ENCODE measurements around the gene MYL6. TPM values are rescaled to one million over a fixed set of nuclear protein-coding genes. Genes with fewer than 3 reads are reported as not detected.
A peak's percentile ranks its signal among the peaks of the same experiment; 100 is the strongest.

MYL6 gene
- total and polyA plus RNA-seq, 9 of the 15 experiments (the other 6 are each of a cell fraction or from before 2014, with no cell fraction given), result 557 to 1,664 (median 958) TPM

GRCh38 chr12:56119361-56119796, 38.8 kb upstream of the MYL6 start (continued):
- no peak for TF ChIP-seq SAFB (IDR thresholded peaks at IDR 0.05; ENCODE audit: borderline replicate concordance, low read depth, low read length)
- TF ChIP-seq HNRNPK (IDR thresholded peaks at IDR 0.05; ENCODE audit: low read depth, low read length, poor library complexity, severe bottlenecking), result no peak
- no peak for TF ChIP-seq SMAD2 (IDR thresholded peaks at IDR 0.05; ENCODE audit: low read depth, low read length)
- peak; percentile 47; the same call in 1 of the 2 replicates for TF ChIP-seq JUN (IDR thresholded peaks at IDR 0.05; ENCODE audit: borderline replicate concordance, low read depth, low read length)
- TF ChIP-seq JUN (CRISPR knock-in tag; IDR thresholded peaks at IDR 0.05; ENCODE audit: borderline replicate concordance), result no peak
- TF ChIP-seq RB1 (IDR thresholded peaks at IDR 0.05; ENCODE audit: low read depth), result peak; percentile 39; the same call in 1 of the 2 replicates
- no peak for TF ChIP-seq GTF2A2 (tag; IDR thresholded peaks at IDR 0.05)
- no peak for TF ChIP-seq ZNF174 (CRISPR knock-in tag; IDR thresholded peaks at IDR 0.05)
- no peak for TF ChIP-seq MLLT1 (IDR thresholded peaks at IDR 0.05)
- no peak for TF ChIP-seq TAF1 (IDR thresholded peaks at IDR 0.05; ENCODE audit: control insufficient read depth, extremely low read depth, insufficient read depth, low read length, severe bottlenecking)
- peak; percentile 47; the same call in 1 of the 2 replicates for TF ChIP-seq ZBTB7A (IDR thresholded peaks at IDR 0.05; ENCODE audit: borderline replicate concordance, control insufficient read depth, low read depth, low read length)
- TF ChIP-seq ERF (CRISPR knock-in tag; IDR thresholded peaks at IDR 0.05), result no peak
- no peak for TF ChIP-seq CTBP1 (IDR thresholded peaks at IDR 0.05; ENCODE audit: borderline replicate concordance)
- no peak for TF ChIP-seq ZNF184 (CRISPR knock-in tag; IDR thresholded peaks at IDR 0.05)
- no peak for TF ChIP-seq MBD1 (CRISPR knock-in tag; IDR thresholded peaks at IDR 0.05)
- TF ChIP-seq, protein P1, sequence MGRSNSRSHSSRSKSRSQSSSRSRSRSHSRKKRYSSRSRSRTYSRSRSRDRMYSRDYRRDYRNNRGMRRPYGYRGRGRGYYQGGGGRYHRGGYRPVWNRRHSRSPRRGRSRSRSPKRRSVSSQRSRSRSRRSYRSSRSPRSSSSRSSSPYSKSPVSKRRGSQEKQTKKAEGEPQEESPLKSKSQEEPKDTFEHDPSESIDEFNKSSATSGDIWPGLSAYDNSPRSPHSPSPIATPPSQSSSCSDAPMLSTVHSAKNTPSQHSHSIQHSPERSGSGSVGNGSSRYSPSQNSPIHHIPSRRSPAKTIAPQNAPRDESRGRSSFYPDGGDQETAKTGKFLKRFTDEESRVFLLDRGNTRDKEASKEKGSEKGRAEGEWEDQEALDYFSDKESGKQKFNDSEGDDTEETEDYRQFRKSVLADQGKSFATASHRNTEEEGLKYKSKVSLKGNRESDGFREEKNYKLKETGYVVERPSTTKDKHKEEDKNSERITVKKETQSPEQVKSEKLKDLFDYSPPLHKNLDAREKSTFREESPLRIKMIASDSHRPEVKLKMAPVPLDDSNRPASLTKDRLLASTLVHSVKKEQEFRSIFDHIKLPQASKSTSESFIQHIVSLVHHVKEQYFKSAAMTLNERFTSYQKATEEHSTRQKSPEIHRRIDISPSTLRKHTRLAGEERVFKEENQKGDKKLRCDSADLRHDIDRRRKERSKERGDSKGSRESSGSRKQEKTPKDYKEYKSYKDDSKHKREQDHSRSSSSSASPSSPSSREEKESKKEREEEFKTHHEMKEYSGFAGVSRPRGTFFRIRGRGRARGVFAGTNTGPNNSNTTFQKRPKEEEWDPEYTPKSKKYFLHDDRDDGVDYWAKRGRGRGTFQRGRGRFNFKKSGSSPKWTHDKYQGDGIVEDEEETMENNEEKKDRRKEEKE (IDR thresholded peaks at IDR 0.05; ENCODE audit: borderline replicate concordance in 1 of 2, control insufficient read depth in 1 of 2, low read depth in 2 of 2, low read length in 1 of 2), result no peak
- TF ChIP-seq ZNF24 (IDR thresholded peaks at IDR 0.05), result no peak
- no peak for TF ChIP-seq PHF8 (IDR thresholded peaks at IDR 0.05; ENCODE audit: borderline replicate concordance, low read length)
- TF ChIP-seq ZNF778 (CRISPR knock-in tag; IDR thresholded peaks at IDR 0.05), result no peak
- no peak for TF ChIP-seq MAFG (tag; conservative IDR thresholded peaks at IDR 0.05)
- TF ChIP-seq ZNF23 (CRISPR knock-in tag; IDR thresholded peaks at IDR 0.05), result no peak

Data from K562 (cell line).